Panc1 (cell line): ENCODE measurements around the gene BRME1.

ENCODE experiments used
- POLR2AphosphoS5 ChIP-seq: IDR thresholded peaks from 2 replicates; pipeline ENCODE4 v1.6.1; 2012; ENCODE audit warnings: mild to moderate bottlenecking, low read depth, low read length, moderate library complexity
- SIN3A ChIP-seq: IDR thresholded peaks from 2 replicates; pipeline ENCODE4 v1.6.1; 2012; ENCODE audit warnings: low read depth, mild to moderate bottlenecking, low read length, moderate library complexity, borderline replicate concordance; ENCODE audit not compliant: insufficient read depth
- TF ChIP-seq, protein P1 (sequence below): fragments of 450-650 bp; IDR thresholded peaks from 2 replicates; pipeline ENCODE4 v1.5.1; 2017; ENCODE audit warnings: mild to moderate bottlenecking
- TF ChIP-seq, protein P2 (sequence below), 2 experiments: IDR thresholded peaks; 2 replicates each; pipeline ENCODE4 v1.6.1; 2011 to 2012; ENCODE audit warnings: low read depth in 2 of 2, control low read depth in 1 of 2, low read length in 1 of 2, mild to moderate bottlenecking in 1 of 2, moderate library complexity in 1 of 2; ENCODE audit not compliant: insufficient read depth in 1 of 2

DNA sequence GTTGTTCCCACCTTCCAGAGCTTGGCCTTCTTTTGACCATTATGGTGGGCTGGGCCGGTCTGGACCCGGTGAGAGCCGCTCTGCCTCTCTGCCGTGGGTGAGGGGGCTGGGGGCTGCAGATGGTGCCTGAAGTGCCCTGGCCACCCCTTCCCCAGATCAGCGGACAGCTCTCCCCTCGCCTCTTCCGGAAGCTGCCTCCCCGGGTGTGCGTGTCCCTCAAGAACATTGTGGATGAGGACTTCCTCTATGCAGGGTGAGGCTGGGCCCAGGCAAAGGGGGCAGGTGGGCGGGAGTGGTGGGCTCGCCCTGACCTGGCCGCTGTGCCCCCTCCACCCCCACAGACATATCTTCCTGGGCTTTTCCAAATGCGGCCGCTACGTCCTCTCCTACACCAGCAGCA, 48.3 kb upstream of the BRME1 start:
- TF ChIP-seq, protein P1, sequence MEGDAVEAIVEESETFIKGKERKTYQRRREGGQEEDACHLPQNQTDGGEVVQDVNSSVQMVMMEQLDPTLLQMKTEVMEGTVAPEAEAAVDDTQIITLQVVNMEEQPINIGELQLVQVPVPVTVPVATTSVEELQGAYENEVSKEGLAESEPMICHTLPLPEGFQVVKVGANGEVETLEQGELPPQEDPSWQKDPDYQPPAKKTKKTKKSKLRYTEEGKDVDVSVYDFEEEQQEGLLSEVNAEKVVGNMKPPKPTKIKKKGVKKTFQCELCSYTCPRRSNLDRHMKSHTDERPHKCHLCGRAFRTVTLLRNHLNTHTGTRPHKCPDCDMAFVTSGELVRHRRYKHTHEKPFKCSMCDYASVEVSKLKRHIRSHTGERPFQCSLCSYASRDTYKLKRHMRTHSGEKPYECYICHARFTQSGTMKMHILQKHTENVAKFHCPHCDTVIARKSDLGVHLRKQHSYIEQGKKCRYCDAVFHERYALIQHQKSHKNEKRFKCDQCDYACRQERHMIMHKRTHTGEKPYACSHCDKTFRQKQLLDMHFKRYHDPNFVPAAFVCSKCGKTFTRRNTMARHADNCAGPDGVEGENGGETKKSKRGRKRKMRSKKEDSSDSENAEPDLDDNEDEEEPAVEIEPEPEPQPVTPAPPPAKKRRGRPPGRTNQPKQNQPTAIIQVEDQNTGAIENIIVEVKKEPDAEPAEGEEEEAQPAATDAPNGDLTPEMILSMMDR, result no peak
- TF ChIP-seq, protein P2, sequence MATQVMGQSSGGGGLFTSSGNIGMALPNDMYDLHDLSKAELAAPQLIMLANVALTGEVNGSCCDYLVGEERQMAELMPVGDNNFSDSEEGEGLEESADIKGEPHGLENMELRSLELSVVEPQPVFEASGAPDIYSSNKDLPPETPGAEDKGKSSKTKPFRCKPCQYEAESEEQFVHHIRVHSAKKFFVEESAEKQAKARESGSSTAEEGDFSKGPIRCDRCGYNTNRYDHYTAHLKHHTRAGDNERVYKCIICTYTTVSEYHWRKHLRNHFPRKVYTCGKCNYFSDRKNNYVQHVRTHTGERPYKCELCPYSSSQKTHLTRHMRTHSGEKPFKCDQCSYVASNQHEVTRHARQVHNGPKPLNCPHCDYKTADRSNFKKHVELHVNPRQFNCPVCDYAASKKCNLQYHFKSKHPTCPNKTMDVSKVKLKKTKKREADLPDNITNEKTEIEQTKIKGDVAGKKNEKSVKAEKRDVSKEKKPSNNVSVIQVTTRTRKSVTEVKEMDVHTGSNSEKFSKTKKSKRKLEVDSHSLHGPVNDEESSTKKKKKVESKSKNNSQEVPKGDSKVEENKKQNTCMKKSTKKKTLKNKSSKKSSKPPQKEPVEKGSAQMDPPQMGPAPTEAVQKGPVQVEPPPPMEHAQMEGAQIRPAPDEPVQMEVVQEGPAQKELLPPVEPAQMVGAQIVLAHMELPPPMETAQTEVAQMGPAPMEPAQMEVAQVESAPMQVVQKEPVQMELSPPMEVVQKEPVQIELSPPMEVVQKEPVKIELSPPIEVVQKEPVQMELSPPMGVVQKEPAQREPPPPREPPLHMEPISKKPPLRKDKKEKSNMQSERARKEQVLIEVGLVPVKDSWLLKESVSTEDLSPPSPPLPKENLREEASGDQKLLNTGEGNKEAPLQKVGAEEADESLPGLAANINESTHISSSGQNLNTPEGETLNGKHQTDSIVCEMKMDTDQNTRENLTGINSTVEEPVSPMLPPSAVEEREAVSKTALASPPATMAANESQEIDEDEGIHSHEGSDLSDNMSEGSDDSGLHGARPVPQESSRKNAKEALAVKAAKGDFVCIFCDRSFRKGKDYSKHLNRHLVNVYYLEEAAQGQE (IDR thresholded peaks at IDR 0.05; ENCODE audit: insufficient read depth in 1 of 2, low read depth in 2 of 2, low read length in 1 of 2), result no peak
- no peak for TF ChIP-seq POLR2AphosphoS5
- TF ChIP-seq SIN3A, result no peak
